ENCODE results near the gene AGR2. TPM values are rescaled to one million over a fixed set of nuclear protein-coding genes. Genes with fewer than 3 reads are reported as not detected.

The AGR2 gene
- total RNA-seq, 1 experiment from 2014 or later, result 140 TPM

- Histone ChIP-seq H3K4me2 (ENCODE audit: low read length) (no peak overlapping the region), H3K36me3 (ENCODE audit: low read depth, low read length) (no peaks in the 10 kb centered on the region), H3K9me2 (replicated peaks; ENCODE audit: low read length) (no peaks in the 10 kb centered on the region), H3K27ac (ENCODE audit: low read length) (no peak overlapping the region), H3K9me3 (ENCODE audit: low read length) (no peaks in the 10 kb centered on the region), H3K4me3 (ENCODE audit: low read length) (no peak overlapping the region), H3F3A (ENCODE audit: low read length, unreplicated experiment) (no peaks in the 10 kb centered on the region), H3K79me2 (ENCODE audit: low read length) (peaks cover 5% of the 10 kb centered on the region), H3K27me3 (ENCODE audit: low read length) (no peaks in the 10 kb centered on the region), H3K9ac (ENCODE audit: low read length) (no peak overlapping the region), H2AFZ (ENCODE audit: low read length) (no peak overlapping the region), H3K4me1 (ENCODE audit: insufficient read depth, low read length) (peaks cover 7% of the 10 kb centered on the region), H4K20me1 (ENCODE audit: low read length) (peaks cover 4% of the 10 kb centered on the region; the same call in 1 of the 2 replicates)
- ATAC-seq (no peak), DNase-seq (no peak)
- no peak for TF ChIP-seq CTCF (conservative IDR thresholded peaks at IDR 0.05; ENCODE audit: low read depth, low read length)
- no peak for TF ChIP-seq EZH2phosphoT487 (IDR thresholded peaks at IDR 0.05; ENCODE audit: borderline replicate concordance, low read length)
- no peak for TF ChIP-seq EZH2 (IDR thresholded peaks at IDR 0.05; ENCODE audit: low read length, unreplicated experiment)
- no TSS peak for BruUV-seq (replicated peaks)
- POLR2A ChIA-PET (ENCODE audit: unreplicated experiment), result no interaction called here
- intact Hi-C loops (cut with micrococcal nuclease), result no loop called here
- CTCF ChIA-PET, result no interaction called here
Observed at GRCh38 chr7:16774294-16774693, 30.5 kb downstream of the AGR2 start.

DNA sequence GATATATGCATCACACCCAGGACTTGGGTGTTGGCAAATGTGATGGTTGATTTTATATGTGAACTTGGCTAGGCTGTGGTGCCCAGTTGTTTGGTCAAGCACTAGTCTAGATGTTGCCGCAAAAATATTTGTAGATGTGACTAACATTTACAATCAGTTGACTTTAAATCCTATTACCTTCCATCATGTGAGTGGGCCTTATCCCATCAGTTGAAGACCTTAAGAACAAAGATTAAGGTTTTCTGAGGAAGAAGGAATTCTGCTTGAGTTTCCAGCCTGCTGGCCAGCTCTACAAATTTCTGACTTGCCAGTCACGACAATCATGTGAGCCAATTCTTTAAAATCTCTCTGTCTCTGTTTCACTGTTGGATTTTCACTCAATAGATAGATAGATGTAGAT is 30.9 kb downstream of the AGR2 start:
- CTCF ChIA-PET, result no interaction called here

More for the DNA sequence above, 30.9 kb downstream of the AGR2 start:
- ATAC-seq, result no peak
- no peak overlapping the region for H2AFZ ChIP-seq (ENCODE audit: low read length)
- no peak overlapping the region for H3K27ac ChIP-seq (ENCODE audit: low read length)
- no peaks in the 10 kb centered on the region for H3K9me3 ChIP-seq (ENCODE audit: low read length)
- POLR2A ChIA-PET (ENCODE audit: unreplicated experiment), result no interaction called here
- TF ChIP-seq EZH2 (IDR thresholded peaks at IDR 0.05; ENCODE audit: low read length, unreplicated experiment), result no peak
- no peak for TF ChIP-seq CTCF (conservative IDR thresholded peaks at IDR 0.05; ENCODE audit: low read depth, low read length)
- TF ChIP-seq EZH2phosphoT487 (IDR thresholded peaks at IDR 0.05; ENCODE audit: borderline replicate concordance, low read length), result no peak
- peaks cover 4% of the 10 kb centered on the region; the same call in 1 of the 2 replicates for H4K20me1 ChIP-seq (ENCODE audit: low read length)
- H3K4me2 ChIP-seq (ENCODE audit: low read length), result no peak overlapping the region
- H3K4me1 ChIP-seq (ENCODE audit: insufficient read depth, low read length), result peaks cover 7% of the 10 kb centered on the region
- no TSS peak for BruUV-seq (replicated peaks)
- H3K9ac ChIP-seq (ENCODE audit: low read length), result no peak overlapping the region
- H3K36me3 ChIP-seq (ENCODE audit: low read depth, low read length), result no peaks in the 10 kb centered on the region
- no peaks in the 10 kb centered on the region for H3K9me2 ChIP-seq (replicated peaks; ENCODE audit: low read length)
- H3F3A ChIP-seq (ENCODE audit: low read length, unreplicated experiment), result no peaks in the 10 kb centered on the region
- DNase-seq, result no peak
- peaks cover 5% of the 10 kb centered on the region for H3K79me2 ChIP-seq (ENCODE audit: low read length)
- no peaks in the 10 kb centered on the region for H3K27me3 ChIP-seq (ENCODE audit: low read length)
- no peak overlapping the region for H3K4me3 ChIP-seq (ENCODE audit: low read length)
- intact Hi-C loops (cut with micrococcal nuclease), result no loop called here
